ENCODE measurements around the gene DCC.

DCC gene

DNA sequence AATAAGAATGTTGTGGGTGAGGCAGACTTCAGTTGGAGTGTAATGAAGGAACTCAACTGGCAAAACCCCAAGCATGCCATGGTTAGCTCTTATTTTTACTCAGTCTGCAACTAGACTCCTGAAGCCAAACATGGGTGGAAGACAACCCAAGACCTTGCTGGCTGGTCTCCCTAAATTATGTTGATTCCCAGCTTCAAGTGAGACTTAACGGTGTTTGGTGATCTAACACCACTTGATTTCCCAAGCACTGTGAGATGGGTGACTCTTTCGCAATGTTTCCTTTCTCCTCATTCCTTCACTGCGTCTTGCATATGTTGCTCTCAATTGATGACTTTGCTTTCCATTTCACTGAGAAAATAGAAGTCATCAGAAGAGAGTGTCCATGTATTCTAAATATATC, 693.1 kb downstream of the DCC start:
- POLR2A ChIA-PET: no interaction called here
- CTCF ChIA-PET: no interaction called here
- no peak for DNase-seq (ENCODE audit: extremely low spot score)
- TF ChIP-seq, protein P1, sequence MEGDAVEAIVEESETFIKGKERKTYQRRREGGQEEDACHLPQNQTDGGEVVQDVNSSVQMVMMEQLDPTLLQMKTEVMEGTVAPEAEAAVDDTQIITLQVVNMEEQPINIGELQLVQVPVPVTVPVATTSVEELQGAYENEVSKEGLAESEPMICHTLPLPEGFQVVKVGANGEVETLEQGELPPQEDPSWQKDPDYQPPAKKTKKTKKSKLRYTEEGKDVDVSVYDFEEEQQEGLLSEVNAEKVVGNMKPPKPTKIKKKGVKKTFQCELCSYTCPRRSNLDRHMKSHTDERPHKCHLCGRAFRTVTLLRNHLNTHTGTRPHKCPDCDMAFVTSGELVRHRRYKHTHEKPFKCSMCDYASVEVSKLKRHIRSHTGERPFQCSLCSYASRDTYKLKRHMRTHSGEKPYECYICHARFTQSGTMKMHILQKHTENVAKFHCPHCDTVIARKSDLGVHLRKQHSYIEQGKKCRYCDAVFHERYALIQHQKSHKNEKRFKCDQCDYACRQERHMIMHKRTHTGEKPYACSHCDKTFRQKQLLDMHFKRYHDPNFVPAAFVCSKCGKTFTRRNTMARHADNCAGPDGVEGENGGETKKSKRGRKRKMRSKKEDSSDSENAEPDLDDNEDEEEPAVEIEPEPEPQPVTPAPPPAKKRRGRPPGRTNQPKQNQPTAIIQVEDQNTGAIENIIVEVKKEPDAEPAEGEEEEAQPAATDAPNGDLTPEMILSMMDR (IDR thresholded peaks at IDR 0.05; ENCODE audit: control extremely low read depth, extremely low read depth, low read depth, missing control alignments): no peak

DNA sequence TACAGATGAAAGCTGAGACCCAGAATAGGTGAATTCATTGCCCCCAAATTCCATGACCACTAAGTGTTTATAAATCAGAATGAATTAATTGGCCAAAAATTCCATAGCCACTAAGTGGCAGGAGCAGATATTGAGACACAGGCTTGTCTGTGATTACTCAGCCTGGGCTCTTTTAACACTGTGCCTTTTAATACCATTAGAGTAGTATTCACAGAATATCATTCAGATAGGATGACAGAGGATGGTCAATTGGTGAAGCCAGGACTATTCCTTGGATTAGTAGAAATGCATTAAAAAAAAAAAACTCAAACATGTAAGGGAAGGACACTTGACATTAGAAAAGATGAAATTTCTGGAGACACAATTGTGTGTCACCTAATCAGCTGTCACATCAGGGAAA, 698.6 kb downstream of the DCC start:
- no peak for DNase-seq (ENCODE audit: extremely low spot score)
- TF ChIP-seq, protein P1 (IDR thresholded peaks at IDR 0.05; ENCODE audit: control extremely low read depth, extremely low read depth, low read depth, missing control alignments): no peak
- CTCF ChIA-PET: interaction anchor here (0.8 to 1.6 kb wide), 3 partner anchors 9 to 23 kb away, joined by 3 to 4 read pairs (median 3); no protein-coding TSS in a partner anchor
- POLR2A ChIA-PET: no interaction called here

GRCh38 chr18:53040286-53040685, 700.3 kb downstream of the DCC start:
- no peak for DNase-seq (ENCODE audit: extremely low spot score)
- TF ChIP-seq, protein P1 (IDR thresholded peaks at IDR 0.05; ENCODE audit: control extremely low read depth, extremely low read depth, low read depth, missing control alignments): no peak
- POLR2A ChIA-PET: no interaction called here
- CTCF ChIA-PET: interaction anchor here (0.9 to 1.4 kb wide), 3 partner anchors 20 to 29 kb away, joined by 3 to 4 read pairs (median 4); no protein-coding TSS in a partner anchor

DNA sequence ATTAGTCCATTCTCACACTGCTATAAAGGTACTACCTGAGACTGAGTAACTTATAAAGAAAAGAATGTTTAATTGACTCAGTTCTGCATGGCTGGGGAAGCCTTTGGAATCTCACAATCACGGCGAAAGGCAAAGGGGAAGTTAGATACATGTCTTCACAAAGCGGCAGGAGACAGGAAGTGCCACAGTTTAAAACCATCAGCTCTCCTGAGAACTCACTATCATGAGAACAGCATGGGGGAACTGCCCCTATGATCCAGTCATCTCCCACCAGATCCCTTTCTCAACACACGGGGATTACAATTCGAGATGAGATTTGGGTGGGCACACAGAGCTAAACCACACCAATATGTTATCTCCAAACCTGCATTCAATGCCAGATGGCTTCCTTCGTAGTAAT, 716.1 kb downstream of the DCC start:
- TF ChIP-seq, protein P1 (IDR thresholded peaks at IDR 0.05; ENCODE audit: control extremely low read depth, extremely low read depth, low read depth, missing control alignments): no peak
- DNase-seq (ENCODE audit: extremely low spot score): no peak
- ChIA-PET POLR2A (no interaction called here), CTCF (interaction anchor here (1.2 to 1.4 kb wide), 3 partner anchors 8 to 14 kb away, joined by 3 to 6 read pairs (median 3); no protein-coding TSS in a partner anchor)

- TF ChIP-seq, protein P1 (IDR thresholded peaks at IDR 0.05; ENCODE audit: control extremely low read depth, extremely low read depth, low read depth, missing control alignments): no peak
- DNase-seq (ENCODE audit: extremely low spot score): no peak
- ChIA-PET POLR2A (no interaction called here), CTCF (interaction anchor here (1.8 to 2.2 kb wide), 2 partner anchors 14 to 16 kb away, joined by 4 to 6 read pairs; no protein-coding TSS in a partner anchor)
These were observed 730.8 kb downstream of the DCC start for GRCh38 chr18:53070788-53071187.

DNA sequence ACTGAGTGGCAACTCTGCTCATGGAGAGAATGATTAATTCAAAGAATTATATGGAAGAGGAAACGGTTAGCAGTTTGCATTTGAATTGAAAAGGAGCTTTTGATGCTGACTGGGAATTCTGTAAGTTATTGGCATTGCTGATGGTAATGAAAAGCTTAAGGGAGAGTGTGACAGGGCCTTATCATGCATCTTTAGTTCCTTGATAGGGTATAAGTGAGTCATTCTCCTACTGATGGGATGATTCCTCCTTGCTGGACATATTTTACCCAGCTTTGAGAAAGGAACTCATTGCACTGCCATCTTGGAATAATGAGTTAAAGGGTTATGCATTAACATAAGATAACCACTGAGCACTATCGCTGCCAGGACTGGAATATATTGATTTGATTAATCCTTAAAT, 740.7 kb downstream of the DCC start:
- ChIA-PET POLR2A (no interaction called here), CTCF (no interaction called here)
- no peak for DNase-seq (ENCODE audit: extremely low spot score)
- TF ChIP-seq, protein P1 (IDR thresholded peaks at IDR 0.05; ENCODE audit: control extremely low read depth, extremely low read depth, low read depth, missing control alignments): no peak

DNA sequence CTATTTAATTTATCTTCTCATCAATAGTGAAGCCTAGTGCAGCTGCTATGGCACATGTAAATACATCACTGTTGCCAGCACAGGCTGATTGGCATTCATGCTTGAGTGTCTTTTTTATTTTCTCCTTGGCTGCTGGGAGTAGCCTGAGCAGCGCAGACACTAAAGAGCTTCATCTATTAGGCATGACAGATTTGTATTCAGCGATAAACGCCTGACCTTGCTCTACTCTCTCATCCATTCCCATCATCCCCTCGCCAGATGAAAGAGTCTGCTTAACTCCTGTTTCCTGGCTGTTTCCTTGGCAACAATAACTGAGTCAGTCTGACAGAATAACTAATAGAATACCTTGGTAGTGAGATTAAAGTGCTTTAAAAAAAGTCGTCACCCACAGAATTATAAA, 753.6 kb downstream of the DCC start:
- CTCF ChIA-PET: no interaction called here
- DNase-seq (ENCODE audit: extremely low spot score): no peak
- TF ChIP-seq, protein P1 (IDR thresholded peaks at IDR 0.05; ENCODE audit: control extremely low read depth, extremely low read depth, low read depth, missing control alignments): no peak
- POLR2A ChIA-PET: no interaction called here

Data from GM10248 (cell line).